ENCODE measurements around the gene TMEM163. TPM values are rescaled to one million over a fixed set of nuclear protein-coding genes. Genes with fewer than 3 reads are reported as not detected.

Gene TMEM163
- total RNA-seq, 1 donor from 2014 or later, result 0.95 TPM

GRCh38 chr2:134705861-134706586 lies 12.8 kb downstream of the TMEM163 start:
- H3F3A ChIP-seq (ENCODE audit: low read depth), result no peaks in the 10 kb centered on the region
- Mint-ChIP-seq H3K4me3 (no peak overlapping the region), H3K36me3 (no peaks in the 10 kb centered on the region), H3K27ac (peak overlapping the region; percentile 2), H3K9me3 (no peaks in the 10 kb centered on the region), H3K27me3 (ENCODE audit: insufficient read depth, low read depth) (peaks cover 4% of the 10 kb centered on the region), H3K4me1 (peaks cover 12% of the 10 kb centered on the region)
- no peaks in the 10 kb centered on the region for H4K20me1 ChIP-seq (ENCODE audit: low read depth)
- no peaks in the 10 kb centered on the region for H3K79me2 ChIP-seq (ENCODE audit: low read depth)
- TF ChIP-seq CTCF (IDR thresholded peaks at IDR 0.05), result no peak
- no peak for TF ChIP-seq EZH2 (IDR thresholded peaks at IDR 0.05)
- TF ChIP-seq EZH2phosphoT487 (IDR thresholded peaks at IDR 0.05), result no peak
- no peaks in the 10 kb centered on the region for H3K9me3 ChIP-seq (ENCODE audit: low read depth)
- H3K4me1 ChIP-seq, result peaks cover 12% of the 10 kb centered on the region
- H2AFZ ChIP-seq (replicated peaks), result peak overlapping the region; percentile 82
- H3K27me3 ChIP-seq, result no peaks in the 10 kb centered on the region
- no peak overlapping the region for H3K9ac ChIP-seq
- no peak overlapping the region for H3K27ac ChIP-seq
- DNase-seq (ENCODE audit: low spot score), result peak; percentile 50
- peak overlapping the region; percentile 5 for H3K4me3 ChIP-seq
- H3K36me3 ChIP-seq, result no peaks in the 10 kb centered on the region
- peak overlapping the region; percentile 37 for H3K4me2 ChIP-seq

- Histone ChIP-seq H3K4me3 (no peak overlapping the region), H3K79me2 (ENCODE audit: low read depth) (no peaks in the 10 kb centered on the region), H3K4me1 (peaks cover 12% of the 10 kb centered on the region), H3K36me3 (no peaks in the 10 kb centered on the region), H3K27ac (no peak overlapping the region), H3K4me2 (no peak overlapping the region), H3K9me3 (ENCODE audit: low read depth) (no peaks in the 10 kb centered on the region), H3K9ac (no peak overlapping the region), H4K20me1 (ENCODE audit: low read depth) (no peaks in the 10 kb centered on the region), H2AFZ (replicated peaks) (no peak overlapping the region), H3K27me3 (no peaks in the 10 kb centered on the region), H3F3A (ENCODE audit: low read depth) (no peaks in the 10 kb centered on the region)
- Mint-ChIP-seq H3K36me3 (no peaks in the 10 kb centered on the region), H3K9me3 (no peaks in the 10 kb centered on the region), H3K27me3 (ENCODE audit: insufficient read depth, low read depth) (peaks cover 4% of the 10 kb centered on the region), H3K27ac (no peak overlapping the region), H3K4me3 (no peak overlapping the region), H3K4me1 (peaks cover 12% of the 10 kb centered on the region)
- TF ChIP-seq CTCF (IDR thresholded peaks at IDR 0.05) (no peak), EZH2phosphoT487 (IDR thresholded peaks at IDR 0.05) (no peak), EZH2 (IDR thresholded peaks at IDR 0.05) (no peak)
- no peak for DNase-seq (ENCODE audit: low spot score)
Measured at GRCh38 chr2:134704173-134704572, 14.6 kb downstream of the TMEM163 start.

GRCh38 chr2:134703426-134703825 lies 15.4 kb downstream of the TMEM163 start:
- Mint-ChIP-seq H3K27ac (no peak overlapping the region), H3K36me3 (no peaks in the 10 kb centered on the region), H3K27me3 (ENCODE audit: insufficient read depth, low read depth) (peaks cover 4% of the 10 kb centered on the region), H3K4me1 (peaks cover 12% of the 10 kb centered on the region), H3K4me3 (no peak overlapping the region), H3K9me3 (no peaks in the 10 kb centered on the region)
- Histone ChIP-seq H3K4me1 (peaks cover 12% of the 10 kb centered on the region), H2AFZ (replicated peaks) (no peak overlapping the region), H3K36me3 (no peaks in the 10 kb centered on the region), H4K20me1 (ENCODE audit: low read depth) (no peaks in the 10 kb centered on the region), H3K27ac (no peak overlapping the region), H3K4me3 (no peak overlapping the region), H3K9me3 (ENCODE audit: low read depth) (no peaks in the 10 kb centered on the region), H3K4me2 (no peak overlapping the region), H3K79me2 (ENCODE audit: low read depth) (no peaks in the 10 kb centered on the region), H3K9ac (no peak overlapping the region), H3F3A (ENCODE audit: low read depth) (no peaks in the 10 kb centered on the region), H3K27me3 (no peaks in the 10 kb centered on the region)
- no peak for DNase-seq (ENCODE audit: low spot score)
- TF ChIP-seq EZH2 (IDR thresholded peaks at IDR 0.05) (no peak), EZH2phosphoT487 (IDR thresholded peaks at IDR 0.05) (no peak), CTCF (IDR thresholded peaks at IDR 0.05) (no peak)

Measured in neural progenitor cell (in vitro differentiated cells).